Measurements from ENCODE around the gene PIGQ. TPM values are rescaled to one million over a fixed set of nuclear protein-coding genes. Genes with fewer than 3 reads are reported as not detected.

PIGQ gene
- total RNA-seq, 1 donor from 2014 or later: 63.6 TPM

DNA sequence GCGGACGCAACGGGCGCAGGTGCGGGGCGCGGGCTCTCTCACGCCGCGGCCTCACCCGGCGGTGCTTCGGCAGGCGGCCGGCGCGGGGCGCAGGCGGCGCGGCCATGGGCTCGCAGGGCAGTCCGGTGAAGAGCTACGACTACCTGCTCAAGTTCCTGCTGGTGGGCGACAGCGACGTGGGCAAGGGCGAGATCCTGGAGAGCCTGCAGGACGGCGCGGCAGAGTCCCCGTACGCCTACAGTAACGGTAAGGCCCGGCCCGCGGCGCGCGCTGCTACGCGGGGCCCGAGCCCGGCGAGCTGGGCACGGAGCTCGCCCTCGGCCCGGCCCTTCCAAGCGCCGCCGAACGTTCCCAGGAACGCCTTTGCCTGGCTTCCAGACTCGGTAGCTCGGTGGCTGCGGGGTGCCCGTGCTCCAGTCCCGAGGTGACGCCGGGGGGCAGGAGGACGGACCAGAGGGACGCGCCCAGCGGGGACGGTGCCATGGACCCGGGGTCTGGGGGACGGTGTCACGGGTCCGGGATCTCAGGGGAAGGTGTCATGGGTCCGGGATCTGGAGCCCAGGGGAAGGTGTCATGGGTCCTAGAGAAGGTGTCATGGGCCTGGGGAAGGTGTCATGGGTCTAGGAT, 20.5 kb downstream of the PIGQ start:
- TF ChIP-seq, protein P1, sequence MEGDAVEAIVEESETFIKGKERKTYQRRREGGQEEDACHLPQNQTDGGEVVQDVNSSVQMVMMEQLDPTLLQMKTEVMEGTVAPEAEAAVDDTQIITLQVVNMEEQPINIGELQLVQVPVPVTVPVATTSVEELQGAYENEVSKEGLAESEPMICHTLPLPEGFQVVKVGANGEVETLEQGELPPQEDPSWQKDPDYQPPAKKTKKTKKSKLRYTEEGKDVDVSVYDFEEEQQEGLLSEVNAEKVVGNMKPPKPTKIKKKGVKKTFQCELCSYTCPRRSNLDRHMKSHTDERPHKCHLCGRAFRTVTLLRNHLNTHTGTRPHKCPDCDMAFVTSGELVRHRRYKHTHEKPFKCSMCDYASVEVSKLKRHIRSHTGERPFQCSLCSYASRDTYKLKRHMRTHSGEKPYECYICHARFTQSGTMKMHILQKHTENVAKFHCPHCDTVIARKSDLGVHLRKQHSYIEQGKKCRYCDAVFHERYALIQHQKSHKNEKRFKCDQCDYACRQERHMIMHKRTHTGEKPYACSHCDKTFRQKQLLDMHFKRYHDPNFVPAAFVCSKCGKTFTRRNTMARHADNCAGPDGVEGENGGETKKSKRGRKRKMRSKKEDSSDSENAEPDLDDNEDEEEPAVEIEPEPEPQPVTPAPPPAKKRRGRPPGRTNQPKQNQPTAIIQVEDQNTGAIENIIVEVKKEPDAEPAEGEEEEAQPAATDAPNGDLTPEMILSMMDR (IDR thresholded peaks at IDR 0.05): peak; percentile 9
- Mint-ChIP-seq H3K27ac (ENCODE audit: unreplicated experiment) (peak overlapping the region; percentile 48), H3K4me1 (ENCODE audit: unreplicated experiment) (peaks cover 37% of the 10 kb centered on the region), H3K9me3 (ENCODE audit: unreplicated experiment) (no peaks in the 10 kb centered on the region), H3K27me3 (ENCODE audit: unreplicated experiment) (no peaks in the 10 kb centered on the region), H3K4me3 (ENCODE audit: unreplicated experiment) (peak overlapping the region; percentile 79), H3K36me3 (ENCODE audit: unreplicated experiment) (peaks cover 2% of the 10 kb centered on the region)
- DNase-seq (ENCODE audit: extremely low spot score, unreplicated experiment): no peak

DNA sequence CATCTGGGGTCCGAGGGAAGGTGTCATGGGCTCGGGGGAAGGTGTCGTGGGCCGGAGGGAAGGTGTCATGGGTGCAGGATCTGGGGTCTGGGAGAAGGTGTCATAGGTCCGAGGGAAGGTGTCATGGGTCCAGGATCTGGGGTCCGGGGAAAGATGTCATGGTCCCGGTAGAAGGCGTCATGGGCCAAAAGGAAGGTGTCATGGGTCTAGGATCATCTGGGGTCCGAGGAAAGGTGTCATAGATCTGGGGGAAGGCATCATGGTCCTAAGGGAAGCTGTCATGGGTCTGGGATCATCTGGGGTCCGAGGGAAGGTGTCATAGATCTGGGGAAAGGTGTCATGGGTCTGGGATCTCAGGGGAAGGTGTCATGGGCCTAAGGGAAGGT, 21.0 kb downstream of the PIGQ start:
- peaks cover 37% of the 10 kb centered on the region for H3K4me1 Mint-ChIP-seq (ENCODE audit: unreplicated experiment)
- TF ChIP-seq, protein P1 (IDR thresholded peaks at IDR 0.05): no peak
- H3K27me3 Mint-ChIP-seq (ENCODE audit: unreplicated experiment): no peaks in the 10 kb centered on the region
- H3K36me3 Mint-ChIP-seq (ENCODE audit: unreplicated experiment): peaks cover 2% of the 10 kb centered on the region
- H3K9me3 Mint-ChIP-seq (ENCODE audit: unreplicated experiment): no peaks in the 10 kb centered on the region
- peak overlapping the region; percentile 79 for H3K4me3 Mint-ChIP-seq (ENCODE audit: unreplicated experiment)
- H3K27ac Mint-ChIP-seq (ENCODE audit: unreplicated experiment): peak overlapping the region; percentile 48
- DNase-seq (ENCODE audit: extremely low spot score, unreplicated experiment): no peak

DNA sequence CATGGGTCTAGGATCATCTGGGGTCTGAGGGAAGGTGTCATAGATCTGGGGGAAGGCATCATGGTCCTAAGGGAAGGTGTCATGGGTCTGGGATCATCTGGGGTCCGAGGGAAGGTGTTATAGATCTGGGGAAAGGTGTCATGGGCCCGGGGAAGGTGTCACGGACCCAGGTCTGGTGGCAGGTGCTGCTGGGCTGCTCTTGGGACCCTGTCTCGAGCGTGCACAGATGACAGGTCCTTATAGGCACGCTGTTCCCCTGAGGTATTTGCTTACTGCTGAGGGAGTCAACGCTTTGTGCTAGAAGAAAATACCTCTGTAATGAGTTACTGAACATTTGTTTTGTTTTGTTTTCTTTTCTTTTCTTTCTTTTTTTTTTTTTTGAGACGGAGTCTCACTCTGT, 21.5 kb downstream of the PIGQ start:
- Mint-ChIP-seq H3K36me3 (ENCODE audit: unreplicated experiment) (peaks cover 6% of the 10 kb centered on the region), H3K27me3 (ENCODE audit: unreplicated experiment) (no peaks in the 10 kb centered on the region), H3K27ac (ENCODE audit: unreplicated experiment) (peak overlapping the region; percentile 48), H3K4me1 (ENCODE audit: unreplicated experiment) (peaks cover 37% of the 10 kb centered on the region), H3K9me3 (ENCODE audit: unreplicated experiment) (no peaks in the 10 kb centered on the region), H3K4me3 (ENCODE audit: unreplicated experiment) (peak overlapping the region; percentile 79)
- TF ChIP-seq, protein P1 (IDR thresholded peaks at IDR 0.05): no peak
- DNase-seq (ENCODE audit: extremely low spot score, unreplicated experiment): no peak

DNA sequence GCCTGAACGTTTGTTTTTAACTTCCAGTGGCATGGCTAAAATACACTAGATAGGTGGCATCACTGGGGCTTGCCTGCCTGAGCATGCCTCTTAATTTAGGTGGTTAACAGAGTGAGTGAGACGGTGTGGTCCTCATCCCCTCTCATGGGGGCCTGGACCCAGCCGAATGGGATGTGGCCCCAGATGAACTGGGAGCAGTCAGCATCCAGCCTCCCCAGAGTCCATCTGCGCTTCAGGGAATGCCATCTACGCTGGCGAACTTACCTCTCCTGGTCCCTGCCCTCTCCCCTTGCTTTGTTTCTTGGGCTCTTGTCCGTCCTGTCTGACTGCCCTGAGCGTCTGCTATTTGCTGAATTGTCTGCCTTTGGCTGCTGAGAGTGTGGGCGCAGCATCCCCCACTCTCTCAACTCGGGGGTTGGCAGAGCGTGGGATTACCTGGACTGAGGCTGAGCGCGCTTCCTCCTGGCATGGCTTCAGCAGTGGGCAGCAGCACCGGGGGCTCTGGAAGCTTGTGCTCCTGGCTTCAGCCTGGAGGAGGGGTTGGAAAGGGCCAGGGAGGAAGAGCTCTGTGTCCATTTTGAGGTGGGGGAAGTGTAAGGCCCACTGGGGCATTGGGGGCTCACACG, 22.2 kb downstream of the PIGQ start:
- Mint-ChIP-seq H3K4me1 (ENCODE audit: unreplicated experiment) (peaks cover 37% of the 10 kb centered on the region), H3K4me3 (ENCODE audit: unreplicated experiment) (no peak overlapping the region), H3K36me3 (ENCODE audit: unreplicated experiment) (peaks cover 13% of the 10 kb centered on the region), H3K27ac (ENCODE audit: unreplicated experiment) (no peak overlapping the region), H3K9me3 (ENCODE audit: unreplicated experiment) (no peaks in the 10 kb centered on the region), H3K27me3 (ENCODE audit: unreplicated experiment) (no peaks in the 10 kb centered on the region)
- no peak for DNase-seq (ENCODE audit: extremely low spot score, unreplicated experiment)
- TF ChIP-seq, protein P1 (IDR thresholded peaks at IDR 0.05): no peak

DNA sequence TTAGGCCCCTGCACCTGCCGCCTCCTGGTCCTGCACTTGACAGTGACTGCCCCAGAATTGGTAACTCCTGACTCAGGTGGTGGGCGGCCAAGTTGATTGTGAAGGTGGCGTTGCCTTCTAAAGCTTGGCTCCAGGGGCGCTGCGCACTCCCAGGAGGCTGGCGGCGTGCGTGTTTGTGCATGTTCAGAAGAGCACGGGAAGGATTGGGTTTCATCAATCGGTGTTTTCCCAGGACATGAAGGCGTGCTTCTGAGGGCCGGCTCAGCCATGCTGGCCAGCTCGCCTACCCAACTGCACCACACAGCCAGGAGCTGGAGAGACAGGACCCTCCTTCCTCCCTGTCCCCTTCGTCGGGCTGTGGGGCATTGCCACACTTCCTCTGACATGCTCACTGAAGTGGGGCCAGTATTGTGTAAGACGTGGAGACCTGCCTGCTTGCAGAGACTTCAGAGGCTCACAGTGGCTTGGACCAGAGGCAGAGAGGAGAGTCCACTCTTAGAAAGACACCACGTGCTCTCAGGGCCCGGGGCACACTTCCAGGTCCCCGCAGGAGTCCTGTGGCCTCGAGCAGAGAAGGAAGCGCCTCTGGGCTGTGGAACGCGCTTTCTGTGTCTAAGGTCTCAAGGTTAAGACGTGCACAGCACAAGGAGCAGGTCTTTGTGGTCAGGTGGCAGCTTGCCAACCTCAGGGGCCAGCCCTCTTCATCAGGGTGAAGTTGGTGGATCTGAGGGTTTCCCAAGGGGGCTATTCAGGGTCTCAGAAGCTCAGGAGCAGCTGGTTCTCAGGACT, 22.9 kb downstream of the PIGQ start:
- H3K27me3 Mint-ChIP-seq (ENCODE audit: unreplicated experiment): no peaks in the 10 kb centered on the region
- TF ChIP-seq, protein P1 (IDR thresholded peaks at IDR 0.05): no peak
- no peaks in the 10 kb centered on the region for H3K9me3 Mint-ChIP-seq (ENCODE audit: unreplicated experiment)
- DNase-seq (ENCODE audit: extremely low spot score, unreplicated experiment): no peak
- peaks cover 13% of the 10 kb centered on the region for H3K36me3 Mint-ChIP-seq (ENCODE audit: unreplicated experiment)
- H3K4me1 Mint-ChIP-seq (ENCODE audit: unreplicated experiment): peaks cover 34% of the 10 kb centered on the region
- no peak overlapping the region for H3K4me3 Mint-ChIP-seq (ENCODE audit: unreplicated experiment)
- H3K27ac Mint-ChIP-seq (ENCODE audit: unreplicated experiment): no peak overlapping the region
